ENCODE measurements around the gene CHAF1A. TPM values are rescaled to one million over a fixed set of nuclear protein-coding genes. Genes with fewer than 3 reads are reported as not detected.

The CHAF1A gene
- total RNA-seq, 1 donor from 2014 or later: 48.2 TPM

DNA sequence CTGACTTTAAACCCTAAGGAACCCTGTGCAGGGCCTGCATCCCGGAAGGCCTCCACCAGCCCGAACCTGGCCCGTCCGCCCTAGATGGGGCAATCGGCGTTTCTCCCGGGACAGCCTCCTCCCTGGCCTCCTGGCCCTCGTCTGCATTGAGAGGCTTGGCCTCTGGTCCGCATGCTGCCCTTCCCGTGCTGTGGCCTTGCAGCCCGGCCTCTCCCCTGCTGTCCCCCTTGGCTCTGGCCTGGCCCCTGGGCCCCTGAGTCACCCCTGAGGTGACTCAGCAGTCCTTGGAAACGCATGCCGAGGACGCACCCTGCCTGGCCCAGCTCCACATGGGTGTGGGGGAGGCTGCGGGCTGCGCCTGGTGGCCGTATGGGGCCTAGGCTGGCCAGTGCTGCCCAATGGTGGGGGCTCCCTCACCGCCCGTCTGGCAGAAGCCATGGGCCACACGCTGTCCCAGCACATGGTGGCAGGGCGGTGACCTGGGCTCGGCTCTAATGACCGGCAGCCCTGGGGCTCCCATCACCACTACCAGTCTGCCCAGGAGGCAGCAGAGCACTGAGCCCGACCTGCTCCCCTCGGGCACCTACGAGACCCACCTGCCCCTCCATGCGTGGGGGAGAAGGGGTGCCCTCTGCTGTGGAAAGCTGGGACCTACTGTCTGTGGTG is 27.8 kb upstream of the CHAF1A start:
- no peaks in the 10 kb centered on the region for H3K9me3 Mint-ChIP-seq (ENCODE audit: low read depth)
- no peak for DNase-seq (ENCODE audit: low spot score, unreplicated experiment)
- peaks cover 22% of the 10 kb centered on the region for H3K4me1 Mint-ChIP-seq (ENCODE audit: low read depth)
- no peaks in the 10 kb centered on the region for H3K27me3 Mint-ChIP-seq
- no peak overlapping the region for H3K4me3 Mint-ChIP-seq (ENCODE audit: low read depth)
- peaks cover 3% of the 10 kb centered on the region for H3K36me3 Mint-ChIP-seq (ENCODE audit: insufficient read depth)
- peak overlapping the region; percentile 97 for H3K27ac Mint-ChIP-seq
- TF ChIP-seq, protein P1, sequence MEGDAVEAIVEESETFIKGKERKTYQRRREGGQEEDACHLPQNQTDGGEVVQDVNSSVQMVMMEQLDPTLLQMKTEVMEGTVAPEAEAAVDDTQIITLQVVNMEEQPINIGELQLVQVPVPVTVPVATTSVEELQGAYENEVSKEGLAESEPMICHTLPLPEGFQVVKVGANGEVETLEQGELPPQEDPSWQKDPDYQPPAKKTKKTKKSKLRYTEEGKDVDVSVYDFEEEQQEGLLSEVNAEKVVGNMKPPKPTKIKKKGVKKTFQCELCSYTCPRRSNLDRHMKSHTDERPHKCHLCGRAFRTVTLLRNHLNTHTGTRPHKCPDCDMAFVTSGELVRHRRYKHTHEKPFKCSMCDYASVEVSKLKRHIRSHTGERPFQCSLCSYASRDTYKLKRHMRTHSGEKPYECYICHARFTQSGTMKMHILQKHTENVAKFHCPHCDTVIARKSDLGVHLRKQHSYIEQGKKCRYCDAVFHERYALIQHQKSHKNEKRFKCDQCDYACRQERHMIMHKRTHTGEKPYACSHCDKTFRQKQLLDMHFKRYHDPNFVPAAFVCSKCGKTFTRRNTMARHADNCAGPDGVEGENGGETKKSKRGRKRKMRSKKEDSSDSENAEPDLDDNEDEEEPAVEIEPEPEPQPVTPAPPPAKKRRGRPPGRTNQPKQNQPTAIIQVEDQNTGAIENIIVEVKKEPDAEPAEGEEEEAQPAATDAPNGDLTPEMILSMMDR (IDR thresholded peaks at IDR 0.05; ENCODE audit: unreplicated experiment): no peak

DNA sequence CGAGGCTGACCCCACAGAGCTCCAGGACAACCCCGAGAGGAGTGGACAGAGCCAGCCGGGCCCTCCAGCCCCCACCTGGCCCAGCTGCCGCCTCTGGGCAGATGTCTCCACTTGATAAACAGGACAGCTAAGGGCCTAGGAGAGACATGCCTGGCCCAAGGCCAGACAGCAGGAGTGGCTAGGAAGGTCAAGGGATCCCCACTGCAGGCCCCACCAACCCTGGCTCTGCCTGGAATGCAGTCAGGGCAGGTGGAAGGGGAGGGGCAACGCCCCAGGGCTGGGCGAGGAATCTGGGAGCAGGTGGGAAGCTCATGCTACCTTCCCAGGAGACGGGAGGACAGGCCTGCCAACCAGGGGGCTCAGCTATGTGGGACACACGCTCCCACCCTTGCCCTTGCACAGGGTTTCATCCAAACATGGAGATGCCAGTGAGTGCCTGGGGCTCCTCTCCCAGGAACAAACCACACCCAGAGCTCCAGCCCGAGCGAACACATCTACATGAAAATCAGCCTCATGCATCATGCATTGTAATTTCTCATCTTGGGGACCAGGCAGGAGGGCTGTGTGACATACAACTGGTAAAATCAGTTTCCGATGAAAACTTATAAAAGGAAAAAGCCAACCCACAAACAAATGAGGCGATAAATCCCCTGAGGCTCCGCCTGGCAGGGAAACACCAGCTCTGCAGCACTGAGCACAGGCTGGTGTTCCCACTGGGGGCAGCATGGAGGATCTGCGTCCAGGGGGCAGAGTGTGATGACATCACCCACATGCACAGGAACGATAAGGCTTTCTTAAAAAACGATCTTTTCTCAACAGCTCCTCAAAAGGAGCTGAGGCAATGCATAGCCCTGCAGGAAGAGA is 27.0 kb upstream of the CHAF1A start:
- H3K9me3 Mint-ChIP-seq (ENCODE audit: low read depth): no peaks in the 10 kb centered on the region
- H3K27me3 Mint-ChIP-seq: no peaks in the 10 kb centered on the region
- TF ChIP-seq, protein P1 (IDR thresholded peaks at IDR 0.05; ENCODE audit: unreplicated experiment): peak; percentile 59
- peak; percentile 61 for DNase-seq (ENCODE audit: low spot score, unreplicated experiment)
- H3K36me3 Mint-ChIP-seq (ENCODE audit: insufficient read depth): peaks cover 3% of the 10 kb centered on the region
- peaks cover 22% of the 10 kb centered on the region for H3K4me1 Mint-ChIP-seq (ENCODE audit: low read depth)
- H3K27ac Mint-ChIP-seq: peak overlapping the region; percentile 97
- peak overlapping the region; percentile 22 for H3K4me3 Mint-ChIP-seq (ENCODE audit: low read depth)

DNA sequence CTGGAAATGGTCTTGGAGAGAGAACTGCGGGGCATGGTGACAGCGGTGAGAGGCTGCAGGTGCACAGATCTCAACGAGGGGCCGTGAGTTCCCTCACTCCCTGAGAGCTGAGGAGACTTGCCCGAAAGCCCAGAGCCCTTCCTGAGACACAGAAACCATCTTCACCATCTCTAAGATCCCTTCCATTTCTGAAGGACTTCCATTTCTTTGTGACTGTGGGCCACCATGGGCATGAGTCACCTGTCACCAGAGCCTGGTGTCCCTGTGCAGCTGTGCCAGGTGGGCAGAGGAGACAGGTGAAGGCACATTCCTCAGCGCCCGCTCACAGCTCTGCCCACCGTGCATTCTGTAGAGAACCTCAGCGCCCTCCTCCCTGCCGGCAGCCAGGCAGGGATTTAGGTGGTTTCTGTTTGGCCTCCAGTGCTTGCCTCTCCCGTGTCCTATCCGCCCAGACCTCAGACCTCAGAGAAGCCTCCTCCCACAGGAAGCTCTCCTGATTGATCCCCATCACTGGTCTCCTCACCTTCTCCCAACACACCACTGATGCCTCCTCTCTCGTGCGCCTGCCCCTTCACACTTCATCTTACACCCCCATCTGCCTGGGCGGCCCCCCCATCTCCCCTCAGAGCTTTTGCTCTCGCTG is 26.3 kb upstream of the CHAF1A start:
- Mint-ChIP-seq H3K4me3 (ENCODE audit: low read depth) (peak overlapping the region; percentile 22), H3K27ac (peak overlapping the region; percentile 97), H3K9me3 (ENCODE audit: low read depth) (no peaks in the 10 kb centered on the region), H3K27me3 (no peaks in the 10 kb centered on the region), H3K36me3 (ENCODE audit: insufficient read depth) (peaks cover 2% of the 10 kb centered on the region), H3K4me1 (ENCODE audit: low read depth) (peaks cover 22% of the 10 kb centered on the region)
- TF ChIP-seq, protein P1 (IDR thresholded peaks at IDR 0.05; ENCODE audit: unreplicated experiment): no peak
- DNase-seq (ENCODE audit: low spot score, unreplicated experiment): no peak

- H3K27me3 Mint-ChIP-seq: no peaks in the 10 kb centered on the region
- DNase-seq (ENCODE audit: low spot score, unreplicated experiment): no peak
- H3K4me3 Mint-ChIP-seq (ENCODE audit: low read depth): peak overlapping the region; percentile 31
- H3K27ac Mint-ChIP-seq: peak overlapping the region; percentile 97
- H3K36me3 Mint-ChIP-seq (ENCODE audit: insufficient read depth): peaks cover 2% of the 10 kb centered on the region
- H3K4me1 Mint-ChIP-seq (ENCODE audit: low read depth): peaks cover 22% of the 10 kb centered on the region
- TF ChIP-seq, protein P1 (IDR thresholded peaks at IDR 0.05; ENCODE audit: unreplicated experiment): no peak
- H3K9me3 Mint-ChIP-seq (ENCODE audit: low read depth): no peaks in the 10 kb centered on the region
Measured at GRCh38 chr19:4376671-4376990, 25.8 kb upstream of the CHAF1A start.

All from progenitor cell of endocrine pancreas (in vitro differentiated cells).